Left lung (tissue), 10 donors: Measurements from ENCODE around the gene DSG1. TPM values are rescaled to one million over a fixed set of nuclear protein-coding genes. Genes with fewer than 3 reads are reported as not detected.

ENCODE experiments used
- ATAC-seq: fragments of 200-7000 bp; cut with Tn5 transposase; one replicate; pipeline ENCODE4 v1.9.1; 2020; ENCODE audit warnings: moderate library complexity
- DNase-seq, 4 donors: peaks; one replicate each; pipeline ENCODE4 v3.0.0-alpha.2; 2013 to 2020
- H3K27ac ChIP-seq, 2 donors: fragments of 200-600 bp; sonication (generic) in 1 of 2; one replicate each; pipeline versions ENCODE4 v1.5.0 to v1.8.0; 2020 to 2021
- H3K27me3 ChIP-seq, 2 donors: fragments of 200-600 bp; sonication (generic) in 1 of 2; one replicate each; pipeline versions ENCODE4 v1.5.0 to v1.8.0; 2020 to 2021
- H3K36me3 ChIP-seq, 2 donors: fragments of 200-600 bp; sonication (generic) in 1 of 2; one replicate each; pipeline versions ENCODE4 v1.5.0 to v1.8.0; 2020 to 2021
- H3K4me1 ChIP-seq, 2 donors: fragments of 200-600 bp; one replicate each; pipeline ENCODE4 v1.8.0; 2021
- H3K4me3 ChIP-seq, 2 donors: fragments of 200-600 bp; sonication (generic) in 1 of 2; one replicate each; pipeline versions ENCODE4 v1.5.0 to v1.8.0; 2020 to 2021; ENCODE audit warnings: mild to moderate bottlenecking in 1 of 2
- H3K9me3 ChIP-seq, 2 donors: fragments of 200-600 bp; sonication (generic) in 1 of 2; one replicate each; pipeline versions ENCODE4 v1.5.0 to v1.8.0; 2020 to 2021
- intact Hi-C, 2 donors: fragments of 100-400 bp; cut with DNase I; formaldehyde crosslinking; loops; one replicate each; pipeline versions ENCODE4 v1.11.2 to v1.14.2; 2022
- polyA plus RNA-seq, 6 donors: library from polyadenylated mRNA; unstranded; fragments of 120-200 nt; gene quantifications; one replicate each; pipeline ENCODE4 v1.2.1, GENCODE V29; 2013; ENCODE audit not compliant: insufficient read length in 6 of 6
- total RNA-seq, 2 donors: library from RNA; stranded (reverse); fragmentation: NEBNext Ultra II Directional; extraction: Animal tissue kit (Norgen Biotek cat#: 25700); gene quantifications; one replicate each; pipeline ENCODE4 v1.2.1, GENCODE V29; 2021
- TF ChIP-seq, protein P1 (sequence below), 2 donors: fragments of 200-600 bp; sonication (generic) in 1 of 2; IDR thresholded peaks; one replicate each; pipeline versions ENCODE4 v1.5.0 to v1.8.0; 2021; ENCODE audit warnings: antibody characterized with exemption in 2 of 2
- donor health status: DM: no; HTN: yes; CAD: no.
- donor health status: DM: no; HTN: no; CAD: no.

DSG1 gene
- total and polyA plus RNA-seq, 8 donors, result not detected

DNA sequence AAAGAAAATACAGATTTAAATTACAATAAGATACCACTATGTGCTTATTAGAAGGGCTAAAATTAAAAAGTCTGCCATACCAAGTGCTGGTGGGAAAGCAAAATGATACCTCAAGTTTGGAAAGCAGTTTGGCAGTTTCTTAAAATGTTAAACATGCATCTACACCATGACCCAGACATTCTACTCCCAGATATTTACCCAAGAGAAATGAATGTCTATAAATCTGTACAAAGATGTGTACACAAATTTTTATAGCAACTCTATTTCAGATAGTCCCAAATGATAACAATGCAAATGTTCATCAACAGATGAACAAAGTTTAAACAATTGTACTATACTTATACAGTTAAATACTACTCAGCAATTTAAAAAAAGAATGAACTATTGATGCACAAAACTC, 51.5 kb downstream of the DSG1 start:
- Histone ChIP-seq H3K9me3 (no peaks in the 10 kb centered on the region), H3K36me3 (no peaks in the 10 kb centered on the region), H3K4me1 (no peaks in the 10 kb centered on the region), H3K27ac (no peak overlapping the region), H3K4me3 (no peak overlapping the region), H3K27me3 (no peaks in the 10 kb centered on the region)
- ATAC-seq (no peak), DNase-seq (no peak)
- intact Hi-C loops, result no loop called here
- TF ChIP-seq, protein P1, sequence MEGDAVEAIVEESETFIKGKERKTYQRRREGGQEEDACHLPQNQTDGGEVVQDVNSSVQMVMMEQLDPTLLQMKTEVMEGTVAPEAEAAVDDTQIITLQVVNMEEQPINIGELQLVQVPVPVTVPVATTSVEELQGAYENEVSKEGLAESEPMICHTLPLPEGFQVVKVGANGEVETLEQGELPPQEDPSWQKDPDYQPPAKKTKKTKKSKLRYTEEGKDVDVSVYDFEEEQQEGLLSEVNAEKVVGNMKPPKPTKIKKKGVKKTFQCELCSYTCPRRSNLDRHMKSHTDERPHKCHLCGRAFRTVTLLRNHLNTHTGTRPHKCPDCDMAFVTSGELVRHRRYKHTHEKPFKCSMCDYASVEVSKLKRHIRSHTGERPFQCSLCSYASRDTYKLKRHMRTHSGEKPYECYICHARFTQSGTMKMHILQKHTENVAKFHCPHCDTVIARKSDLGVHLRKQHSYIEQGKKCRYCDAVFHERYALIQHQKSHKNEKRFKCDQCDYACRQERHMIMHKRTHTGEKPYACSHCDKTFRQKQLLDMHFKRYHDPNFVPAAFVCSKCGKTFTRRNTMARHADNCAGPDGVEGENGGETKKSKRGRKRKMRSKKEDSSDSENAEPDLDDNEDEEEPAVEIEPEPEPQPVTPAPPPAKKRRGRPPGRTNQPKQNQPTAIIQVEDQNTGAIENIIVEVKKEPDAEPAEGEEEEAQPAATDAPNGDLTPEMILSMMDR (IDR thresholded peaks at IDR 0.05), result no peak

DNA sequence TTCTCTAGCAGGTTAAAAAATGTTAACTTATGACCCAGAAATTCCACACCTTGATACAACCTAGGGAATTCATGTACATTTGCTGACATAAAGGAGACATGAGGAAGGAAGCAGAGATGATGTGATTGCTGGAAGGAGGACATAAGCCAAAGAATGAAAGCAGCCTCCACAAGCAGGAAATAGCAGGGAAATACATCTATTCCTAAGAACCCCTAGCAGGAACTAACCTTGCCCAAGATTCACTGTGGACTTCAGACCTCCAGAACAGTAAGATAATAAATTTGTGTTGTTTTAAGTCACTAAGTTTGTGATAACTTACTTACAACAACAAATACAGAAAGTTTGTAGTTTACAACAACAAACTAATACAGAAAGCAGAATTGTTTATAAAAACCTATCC, 54.0 kb downstream of the DSG1 start:
- no peak for ATAC-seq
- H3K4me1 ChIP-seq, result no peaks in the 10 kb centered on the region
- no peak overlapping the region for H3K4me3 ChIP-seq
- H3K27ac ChIP-seq, result no peak overlapping the region
- H3K27me3 ChIP-seq, result no peaks in the 10 kb centered on the region
- no peaks in the 10 kb centered on the region for H3K9me3 ChIP-seq
- intact Hi-C loops, result no loop called here
- TF ChIP-seq, protein P1 (IDR thresholded peaks at IDR 0.05), result no peak
- DNase-seq, result no peak
- no peaks in the 10 kb centered on the region for H3K36me3 ChIP-seq

DNA sequence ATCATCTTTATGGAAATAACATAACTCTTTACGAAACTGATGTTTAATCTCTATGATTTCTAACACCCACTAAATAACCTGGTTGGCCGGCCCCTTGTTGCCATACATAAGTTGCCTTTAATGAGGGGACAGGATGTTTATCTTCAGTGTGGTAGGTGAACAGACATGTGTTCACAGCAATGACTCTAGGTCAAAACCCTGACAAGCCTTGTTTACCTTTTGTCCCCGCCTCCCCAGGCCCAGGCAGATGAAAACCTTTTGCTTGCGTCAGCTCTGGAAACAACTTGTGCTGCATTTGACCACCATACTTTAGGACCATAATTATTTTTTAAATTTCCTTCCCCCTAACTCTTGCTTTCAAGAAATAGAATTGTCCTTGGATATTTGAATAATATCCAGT, 55.7 kb downstream of the DSG1 start:
- DNase-seq, result no peak
- Histone ChIP-seq H3K4me3 (no peak overlapping the region), H3K36me3 (no peaks in the 10 kb centered on the region), H3K4me1 (no peaks in the 10 kb centered on the region), H3K9me3 (no peaks in the 10 kb centered on the region), H3K27me3 (no peaks in the 10 kb centered on the region), H3K27ac (no peak overlapping the region)
- intact Hi-C loops, result no loop called here
- ATAC-seq, result no peak
- TF ChIP-seq, protein P1 (IDR thresholded peaks at IDR 0.05), result no peak

DNA sequence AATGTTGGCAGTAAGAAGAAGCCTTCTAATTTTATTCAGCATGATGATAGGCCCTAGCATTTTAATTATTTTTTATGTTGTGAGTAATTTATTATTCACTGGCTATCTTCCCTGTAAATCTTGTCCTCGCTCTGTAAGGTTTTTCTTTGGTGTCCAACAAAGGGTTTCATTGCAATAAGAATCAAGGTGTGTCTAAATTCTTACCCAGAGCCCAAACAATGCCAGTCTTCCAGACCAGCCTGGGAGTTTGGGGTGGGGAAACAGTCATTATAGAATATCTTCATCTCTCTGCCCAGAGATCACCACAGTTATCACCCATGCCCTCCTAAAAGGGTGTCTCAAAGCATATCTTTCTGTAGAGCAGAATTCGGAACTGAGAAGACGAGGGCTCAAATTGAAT, 58.5 kb downstream of the DSG1 start, which contains the start of gene DSG4:
TSS of gene DSG4 (plus strand) at position 301 of the 400 bp plus-strand sequence. CDS start 135 bp downstream, outside the sequence.
- intact Hi-C loops, result no loop called here
- TF ChIP-seq, protein P1 (IDR thresholded peaks at IDR 0.05), result no peak
- no peak for ATAC-seq
- H3K4me1 ChIP-seq, result no peaks in the 10 kb centered on the region
- H3K36me3 ChIP-seq, result no peaks in the 10 kb centered on the region
- H3K9me3 ChIP-seq, result no peaks in the 10 kb centered on the region
- H3K27me3 ChIP-seq, result no peaks in the 10 kb centered on the region
- no peak within 1 kb of the TSS for H3K27ac ChIP-seq
- no peak for DNase-seq
- H3K4me3 ChIP-seq, result no peak within 1 kb of the TSS

DNA sequence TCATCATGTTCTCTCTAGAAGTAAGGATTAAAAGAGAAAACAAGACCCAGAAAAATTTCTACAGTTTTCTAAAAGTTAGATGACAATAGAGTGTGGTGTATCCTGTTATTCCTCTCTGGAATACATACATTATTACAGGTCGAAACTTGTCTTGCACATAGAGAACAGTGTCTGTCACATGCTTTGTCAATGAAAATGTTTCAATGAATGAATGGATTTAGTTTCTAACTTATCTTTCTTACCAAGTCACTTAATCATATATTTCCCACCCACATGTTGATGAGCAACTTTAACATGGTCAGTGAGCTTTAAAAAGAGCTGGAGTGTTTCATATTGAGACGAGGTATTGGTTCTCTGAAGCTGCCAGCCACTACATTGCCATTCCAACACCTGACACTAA, 63.0 kb downstream of the DSG1 start:
- intact Hi-C loops, result no loop called here
- DNase-seq (no peak), ATAC-seq (no peak)
- Histone ChIP-seq H3K36me3 (no peaks in the 10 kb centered on the region), H3K4me1 (no peaks in the 10 kb centered on the region), H3K4me3 (no peak overlapping the region), H3K27me3 (no peaks in the 10 kb centered on the region), H3K27ac (no peak overlapping the region), H3K9me3 (no peaks in the 10 kb centered on the region)
- TF ChIP-seq, protein P1 (IDR thresholded peaks at IDR 0.05), result no peak
